HepG2 (cell line): ENCODE measurements around the gene VTI1B. TPM values are rescaled to one million over a fixed set of nuclear protein-coding genes. Genes with fewer than 3 reads are reported as not detected.

ENCODE experiments used
- ATAC-seq: fragments of 200-7000 bp; cut with Tn5 transposase; 3 replicates; pipeline ENCODE4 v1.9.1; 2020; ENCODE audit warnings: mild to moderate bottlenecking, moderate library complexity
- BruUV-seq: library from RNA; stranded (reverse); fragments of 400-500 nt; replicated peaks from 2 replicates; lab custom pipeline; 2021; lab: Mats Ljungman, UMichigan
- CTCF ChIA-PET: fragments of 300-600 bp; formaldehyde crosslinking; extraction: SDS; loops from one replicate; lab custom pipeline; 2021; ENCODE audit warnings: low total read pairs, inconsistent platforms, low intra/inter-chr PET ratio; lab: Yijun Ruan, JAX
- POLR2A ChIA-PET: fragments of 350-600 bp; sonication (Branson Sonifier 250); formaldehyde crosslinking; loops from one replicate; lab custom pipeline; 2020; ENCODE audit warnings: antibody characterized with exemption, inconsistent platforms; lab: Yijun Ruan, JAX
- DNase-seq: peaks from one replicate; pipeline ENCODE4 v3.0.0-alpha.2; 2015; ENCODE audit warnings: low spot score
- FAIRE-seq: peaks from 3 replicates; lab custom pipeline; 2011; peaks lifted over from hg19 to GRCh38; lab: Jason Lieb, UNC
- H2AFZ ChIP-seq: one replicate; pipeline ENCODE4 v1.6.1; 2011; ENCODE audit warnings: low read length, inconsistent platforms
- H3K27ac ChIP-seq: fragments of 300-600 bp; 3 replicates; pipeline ENCODE4 v1.8.0; 2011; ENCODE audit warnings: mixed run types, mild to moderate bottlenecking, mixed read lengths, low read length, inconsistent platforms; ENCODE audit not compliant: insufficient read depth; ENCODE audit errors: extremely low read length
- H3K27me3 ChIP-seq, 2 experiments: fragments of 200-600 bp in 1 of 2; 2 replicates in 1 of 2; 3 replicates in 1 of 2; pipeline versions ENCODE4 v1.6.0 to v1.8.0; 2011; ENCODE audit warnings: low read length in 2 of 2, mild to moderate bottlenecking in 2 of 2, moderate library complexity in 2 of 2, inconsistent platforms in 1 of 2; ENCODE audit not compliant: insufficient read depth in 2 of 2, control insufficient read depth in 1 of 2
- H3K36me3 ChIP-seq, 2 experiments: fragments of 200-600 bp in 1 of 2; replicated peaks in 1 of 2; 2 replicates in 1 of 2; 3 replicates in 1 of 2; pipeline versions ENCODE4 v1.5.1 to v1.8.0; 2011; ENCODE audit warnings: low read length in 2 of 2, inconsistent platforms in 1 of 2; ENCODE audit not compliant: insufficient read depth in 2 of 2, control insufficient read depth in 1 of 2
- H3K4me1 ChIP-seq: 2 replicates; pipeline ENCODE4 v1.5.1; 2012; ENCODE audit warnings: low read length, inconsistent platforms; ENCODE audit not compliant: insufficient read depth
- H3K4me2 ChIP-seq: 2 replicates; pipeline ENCODE4 v1.6.0; 2011; ENCODE audit warnings: low read depth, low read length, inconsistent platforms
- H3K4me3 ChIP-seq, 3 experiments: fragments of 200-600 bp in 1 of 3; sonication (generic), shearing (Covaris generic) in 1 of 3; replicated peaks in 1 of 3; 2 replicates each; pipeline ENCODE4 v1.5.1; 2011 to 2016; ENCODE audit warnings: low read length in 3 of 3, inconsistent platforms in 2 of 3, low read depth in 2 of 3, mild to moderate bottlenecking in 2 of 3, control low read depth in 1 of 3, mixed read lengths in 1 of 3; ENCODE audit not compliant: insufficient read depth in 1 of 3
- H3K79me2 ChIP-seq: one replicate; pipeline ENCODE4 v1.6.1; 2011; ENCODE audit warnings: low read length, inconsistent platforms; ENCODE audit not compliant: insufficient read depth
- H3K9ac ChIP-seq: 2 replicates; pipeline ENCODE4 v1.6.0; 2011; ENCODE audit warnings: mild to moderate bottlenecking, low read depth, low read length, inconsistent platforms; ENCODE audit not compliant: insufficient read depth
- H3K9me3 ChIP-seq: 2 replicates; pipeline ENCODE4 v1.5.1; 2012; ENCODE audit warnings: mild to moderate bottlenecking, low read length
- H4K20me1 ChIP-seq: 2 replicates; pipeline ENCODE4 v1.6.0; 2011; ENCODE audit warnings: inconsistent platforms, mild to moderate bottlenecking, low read length, moderate library complexity; ENCODE audit not compliant: insufficient read depth
- ADNP ChIP-seq: sonication (generic); formaldehyde crosslinking; IDR thresholded peaks from 2 replicates; pipeline ENCODE4 v1.4.0; 2020; ENCODE audit warnings: missing genetic modification reagents
- AHDC1 ChIP-seq: sonication (generic); formaldehyde crosslinking; IDR thresholded peaks from 2 replicates; pipeline ENCODE4 v1.5.1; 2020; ENCODE audit warnings: mild to moderate bottlenecking, missing genetic modification reagents, borderline replicate concordance
- ATAD3A ChIP-seq: sonication (generic); formaldehyde crosslinking; IDR thresholded peaks from 2 replicates; pipeline ENCODE4 v1.4.0; 2020; ENCODE audit warnings: missing genetic modification reagents
- NR3C1 ChIP-seq: sonication (generic); formaldehyde crosslinking; IDR thresholded peaks from 2 replicates; pipeline ENCODE4 v1.4.0; 2020; ENCODE audit warnings: missing genetic modification reagents
- SIN3B ChIP-seq: fragments of 150-350 bp; IDR thresholded peaks from 2 replicates; pipeline ENCODE4 v1.6.1; 2014; ENCODE audit warnings: low read length
- ZFYVE20 ChIP-seq: sonication (generic); formaldehyde crosslinking; IDR thresholded peaks from 2 replicates; pipeline ENCODE4 v1.8.0; 2023; ENCODE audit warnings: low read depth, mild to moderate bottlenecking, moderate library complexity, missing genetic modification reagents, borderline replicate concordance
- ZNF333 ChIP-seq: sonication (generic); formaldehyde crosslinking; IDR thresholded peaks from 2 replicates; pipeline ENCODE4 v1.4.0; 2020; ENCODE audit warnings: mild to moderate bottlenecking, missing genetic modification reagents, borderline replicate concordance
- ZNF558 ChIP-seq: sonication (generic); formaldehyde crosslinking; IDR thresholded peaks from 2 replicates; pipeline ENCODE4 v1.9.0; 2022; ENCODE audit warnings: mild to moderate bottlenecking, missing genetic modification reagents, borderline replicate concordance
- ZSCAN20 ChIP-seq: sonication (generic); formaldehyde crosslinking; IDR thresholded peaks from 2 replicates; pipeline ENCODE4 v1.4.0; 2020; ENCODE audit warnings: missing genetic modification reagents, mild to moderate bottlenecking, borderline replicate concordance
- WGBS: methylation state at CpG from one replicate; pipeline ENCODE4 v1.1.6; 2017; ENCODE audit warnings: low lambda C conversion rate; 5-methylcytosine and 5-hydroxymethylcytosine counted together
- in situ Hi-C: cut with HindIII; loops from 2 replicates; pipeline ENCODE4 v1.10.0; 2017; ENCODE audit warnings: low pct_unique_long_range_greater_than_20kb; ENCODE audit not compliant: extremely low pct_ligation_motif_present
- intact Hi-C: fragments of 100-400 bp; cut with micrococcal nuclease; formaldehyde crosslinking; loops from one replicate; pipeline ENCODE4 v1.10.0; 2022; ENCODE audit not compliant: unreplicated experiment
- polyA plus RNA-seq, 8 experiments: library from polyadenylated mRNA; depleted of rRNA in 3 of 8; stranded (reverse) in 7 of 8; unstranded in 1 of 8; fragments of >200 nt; fragmentation: Illumina TruSeq in 4 of 8; extraction: Trizol in 4 of 8; gene quantifications; 2 replicates each; pipeline versions ENCODE4 v1.2.1 to v1.2.3, GENCODE V29; 2011 to 2016; ENCODE audit warnings: low read depth in 4 of 8, missing spikeins in 1 of 8, mixed read lengths in 1 of 8; ENCODE audit not compliant: insufficient read depth in 1 of 8
- total RNA-seq, 5 experiments: library from RNA; depleted of rRNA; stranded (reverse); fragments of >200 nt; fragmentation: Illumina TruSeq; extraction: Trizol; gene quantifications; 2 replicates each; pipeline ENCODE4 v1.2.3, GENCODE V29; 2016; ENCODE audit warnings: low read depth in 1 of 5

Gene VTI1B
- total and polyA plus RNA-seq, 2 of the 13 experiments (the other 11 are each of a cell fraction or from before 2014, with no cell fraction given) = 39.0 to 103 TPM

- in situ Hi-C loops = no loop called here
- peaks cover 1 to 8% of the 10 kb centered on the region in 2 experiments; a peak in 1 of 5 replicates for H3K36me3 ChIP-seq
- BruUV-seq = no TSS peak
- no peaks in the 10 kb centered on the region for H4K20me1 ChIP-seq
- no peak overlapping the region for H3K9ac ChIP-seq
- WGBS = 87% methylated on average over 5 of the region's 5 CpGs
- DNase-seq (no peak), FAIRE-seq (no peak), ATAC-seq (no peak)
- H3K4me1 ChIP-seq = peaks cover 16% of the 10 kb centered on the region
- H2AFZ ChIP-seq = no peak overlapping the region
- no peaks in the 10 kb centered on the region for H3K9me3 ChIP-seq
- no peaks in the 10 kb centered on the region for H3K27me3 ChIP-seq
- no peak overlapping the region for H3K4me2 ChIP-seq
- ChIA-PET CTCF (no interaction called here), POLR2A (no interaction called here)
- no peak overlapping the region for H3K4me3 ChIP-seq
- H3K79me2 ChIP-seq = no peaks in the 10 kb centered on the region
- no peak overlapping the region for H3K27ac ChIP-seq
- intact Hi-C loops = no loop called here
- no peak for TF ChIP-seq ZFYVE20
- TF ChIP-seq ZSCAN20 (CRISPR knock-in tag) = no peak
- no peak for TF ChIP-seq ATAD3A (CRISPR knock-in tag)
- no peak for TF ChIP-seq AHDC1 (CRISPR knock-in tag)
- TF ChIP-seq SIN3B = no peak
- no peak for TF ChIP-seq ZNF333
- TF ChIP-seq NR3C1 (CRISPR knock-in tag) = no peak
- TF ChIP-seq ADNP = no peak
- TF ChIP-seq ZNF558 (CRISPR knock-in tag) = no peak
These were observed 43.5 kb downstream of the VTI1B start for GRCh38 chr14:67630938-67631337.
